GM18508 (cell line): ENCODE results near the gene ZFP28.

ENCODE experiments used
- ATAC-seq: cut with Tn5 transposase; IDR thresholded peaks from one replicate; pipeline ENCODE4 v1.9.1; 2021; ENCODE audit warnings: moderate number of reproducible peaks; ENCODE audit not compliant: insufficient read depth, unreplicated experiment

Gene ZFP28

GRCh38 chr19:56538761-56539263 lies at the start of gene ZFP28:
Gene ZFP28, plus strand, starts transcription at chr19:56538948. Its CDS starts 71 bp downstream, at chr19:56539019.
- no peak for ATAC-seq

GRCh38 chr19:56491399-56491798 lies 47.3 kb upstream of the ZFP28 start:
- ATAC-seq, result no peak

GRCh38 chr19:56504581-56504980 lies 34.2 kb upstream of the ZFP28 start:
- no peak for ATAC-seq

GRCh38 chr19:56507446-56508289 lies 31.1 kb upstream of the ZFP28 start, which contains the start of gene ZNF471:
Gene ZNF471, plus strand, starts transcription at chr19:56507855. Its CDS starts 3,717 bp downstream, at chr19:56511572.
- no peak for ATAC-seq

- no peak for ATAC-seq
Observed at GRCh38 chr19:56508290-56508778, 30.4 kb upstream of the ZFP28 start.

GRCh38 chr19:56525214-56525860 lies 13.4 kb upstream of the ZFP28 start:
- no peak for ATAC-seq

- no peak for ATAC-seq
Observed at GRCh38 chr19:56537442-56537841, 1.3 kb upstream of the ZFP28 start.

GRCh38 chr19:56538254-56538760 lies 441 bp upstream of the ZFP28 start:
- ATAC-seq, result peak; percentile 63

- no peak for ATAC-seq
Observed at GRCh38 chr19:56543776-56544175, 5.0 kb downstream of the ZFP28 start.

GRCh38 chr19:56547535-56547934 lies 8.8 kb downstream of the ZFP28 start:
- ATAC-seq, result no peak

GRCh38 chr19:56554272-56554869 lies 15.6 kb downstream of the ZFP28 start:
- ATAC-seq, result no peak

GRCh38 chr19:56562766-56563165 lies 24.0 kb downstream of the ZFP28 start:
- no peak for ATAC-seq

GRCh38 chr19:56566904-56567273 lies 28.1 kb downstream of the ZFP28 start:
- peak; percentile 17 for ATAC-seq

- peak; percentile 85 for ATAC-seq
Observed at GRCh38 chr19:56567274-56568120, 28.7 kb downstream of the ZFP28 start, which contains the start of gene ZNF470. Gene ZNF470, plus strand, starts transcription at chr19:56567468. Its CDS starts 2,844 bp downstream, at chr19:56570312.

- ATAC-seq, result no peak
Observed at GRCh38 chr19:56572589-56572988, 33.8 kb downstream of the ZFP28 start.

GRCh38 chr19:56573914-56574313 lies 35.2 kb downstream of the ZFP28 start:
- no peak for ATAC-seq

GRCh38 chr19:56577719-56578602 lies 39.2 kb downstream of the ZFP28 start:
- no peak for ATAC-seq

GRCh38 chr19:56594446-56594782 lies 55.7 kb downstream of the ZFP28 start:
- no peak for ATAC-seq
